ENCODE data around the gene CLCN1.

The CLCN1 gene

GRCh38 chr7:143351060-143351459 lies 35.1 kb downstream of the CLCN1 start:
- no peaks in the 10 kb centered on the region for H3K9me3 ChIP-seq (ENCODE audit: control insufficient read depth in 1 of 2, low read length in 2 of 2)
- H3K27ac ChIP-seq (ENCODE audit: low read depth, low read length), result no peak overlapping the region
- H3K4me1 ChIP-seq (ENCODE audit: control insufficient read depth in 1 of 2, insufficient read depth in 2 of 2, low read length in 2 of 2), result no peaks in the 10 kb centered on the region
- H3K27me3 ChIP-seq (ENCODE audit: control insufficient read depth in 1 of 2, insufficient read depth in 2 of 2, low read length in 2 of 2), result no peaks in the 10 kb centered on the region
- H3K9ac ChIP-seq (ENCODE audit: low read depth in 1 of 2, low read length in 2 of 2), result no peak overlapping the region
- H3K36me3 ChIP-seq (ENCODE audit: control insufficient read depth in 1 of 2, insufficient read depth in 2 of 2, low read length in 2 of 2), result no peaks in the 10 kb centered on the region
- no peak overlapping the region for H3K4me3 ChIP-seq (ENCODE audit: low read depth in 1 of 2, low read length in 2 of 2)

DNA sequence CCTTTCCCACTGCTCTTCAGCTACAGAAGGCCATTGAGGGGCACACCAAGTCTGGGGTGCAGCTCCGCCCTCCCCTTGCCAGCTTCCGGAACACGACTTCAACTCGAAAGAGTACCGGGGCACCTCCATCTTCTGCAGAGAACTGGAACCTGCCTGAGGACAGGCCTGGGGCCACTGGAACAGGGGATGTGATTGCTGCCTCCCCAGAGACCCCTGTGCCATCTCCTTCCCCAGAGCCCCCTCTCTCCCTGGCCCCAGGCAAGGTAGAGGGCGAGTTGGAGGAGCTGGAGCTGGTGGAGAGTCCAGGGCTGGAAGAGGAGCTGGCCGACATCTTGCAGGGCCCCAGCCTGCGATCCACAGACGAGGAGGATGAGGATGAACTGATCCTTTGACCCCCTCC lies 35.7 kb downstream of the CLCN1 start:
- Histone ChIP-seq H3K4me1 (ENCODE audit: control insufficient read depth in 1 of 2, insufficient read depth in 2 of 2, low read length in 2 of 2) (no peaks in the 10 kb centered on the region), H3K36me3 (ENCODE audit: control insufficient read depth in 1 of 2, insufficient read depth in 2 of 2, low read length in 2 of 2) (no peaks in the 10 kb centered on the region), H3K9ac (ENCODE audit: low read depth in 1 of 2, low read length in 2 of 2) (no peak overlapping the region), H3K27ac (ENCODE audit: low read depth, low read length) (no peak overlapping the region), H3K4me3 (ENCODE audit: low read depth in 1 of 2, low read length in 2 of 2) (no peak overlapping the region), H3K9me3 (ENCODE audit: control insufficient read depth in 1 of 2, low read length in 2 of 2) (no peaks in the 10 kb centered on the region), H3K27me3 (ENCODE audit: control insufficient read depth in 1 of 2, insufficient read depth in 2 of 2, low read length in 2 of 2) (no peaks in the 10 kb centered on the region)

- no peak overlapping the region for H3K4me3 ChIP-seq (ENCODE audit: low read depth in 1 of 2, low read length in 2 of 2)
- no peaks in the 10 kb centered on the region for H3K9me3 ChIP-seq (ENCODE audit: control insufficient read depth in 1 of 2, low read length in 2 of 2)
- H3K36me3 ChIP-seq (ENCODE audit: control insufficient read depth in 1 of 2, insufficient read depth in 2 of 2, low read length in 2 of 2), result no peaks in the 10 kb centered on the region
- no peak overlapping the region for H3K27ac ChIP-seq (ENCODE audit: low read depth, low read length)
- no peak overlapping the region for H3K9ac ChIP-seq (ENCODE audit: low read depth in 1 of 2, low read length in 2 of 2)
- H3K4me1 ChIP-seq (ENCODE audit: control insufficient read depth in 1 of 2, insufficient read depth in 2 of 2, low read length in 2 of 2), result no peaks in the 10 kb centered on the region
- no peaks in the 10 kb centered on the region for H3K27me3 ChIP-seq (ENCODE audit: control insufficient read depth in 1 of 2, insufficient read depth in 2 of 2, low read length in 2 of 2)
Measured at GRCh38 chr7:143352531-143353002, 36.7 kb downstream of the CLCN1 start.

GRCh38 chr7:143354376-143354775 lies 38.5 kb downstream of the CLCN1 start:
- Histone ChIP-seq H3K27me3 (ENCODE audit: control insufficient read depth in 1 of 2, insufficient read depth in 2 of 2, low read length in 2 of 2) (no peaks in the 10 kb centered on the region), H3K9me3 (ENCODE audit: control insufficient read depth in 1 of 2, low read length in 2 of 2) (no peaks in the 10 kb centered on the region), H3K4me3 (ENCODE audit: low read depth in 1 of 2, low read length in 2 of 2) (no peak overlapping the region)

GRCh38 chr7:143354965-143355364 lies 39.1 kb downstream of the CLCN1 start:
- H3K9ac ChIP-seq (ENCODE audit: low read depth in 1 of 2, low read length in 2 of 2), result no peak overlapping the region
- H3K27me3 ChIP-seq (ENCODE audit: control insufficient read depth in 1 of 2, insufficient read depth in 2 of 2, low read length in 2 of 2), result peaks cover 0 to 2% of the 10 kb centered on the region in 2 donors
- H3K36me3 ChIP-seq (ENCODE audit: control insufficient read depth in 1 of 2, insufficient read depth in 2 of 2, low read length in 2 of 2), result no peaks in the 10 kb centered on the region
- no peak overlapping the region for H3K27ac ChIP-seq (ENCODE audit: low read depth, low read length)
- no peaks in the 10 kb centered on the region for H3K9me3 ChIP-seq (ENCODE audit: control insufficient read depth in 1 of 2, low read length in 2 of 2)
- no peak overlapping the region for H3K4me3 ChIP-seq (ENCODE audit: low read depth in 1 of 2, low read length in 2 of 2)
- H3K4me1 ChIP-seq (ENCODE audit: control insufficient read depth in 1 of 2, insufficient read depth in 2 of 2, low read length in 2 of 2), result no peaks in the 10 kb centered on the region

More at GRCh38 chr7:143354376-143354775, 38.5 kb downstream of the CLCN1 start:
- Histone ChIP-seq H3K9ac (ENCODE audit: low read depth in 1 of 2, low read length in 2 of 2) (no peak overlapping the region), H3K36me3 (ENCODE audit: control insufficient read depth in 1 of 2, insufficient read depth in 2 of 2, low read length in 2 of 2) (no peaks in the 10 kb centered on the region), H3K27ac (ENCODE audit: low read depth, low read length) (no peak overlapping the region), H3K4me1 (ENCODE audit: control insufficient read depth in 1 of 2, insufficient read depth in 2 of 2, low read length in 2 of 2) (no peaks in the 10 kb centered on the region)

DNA sequence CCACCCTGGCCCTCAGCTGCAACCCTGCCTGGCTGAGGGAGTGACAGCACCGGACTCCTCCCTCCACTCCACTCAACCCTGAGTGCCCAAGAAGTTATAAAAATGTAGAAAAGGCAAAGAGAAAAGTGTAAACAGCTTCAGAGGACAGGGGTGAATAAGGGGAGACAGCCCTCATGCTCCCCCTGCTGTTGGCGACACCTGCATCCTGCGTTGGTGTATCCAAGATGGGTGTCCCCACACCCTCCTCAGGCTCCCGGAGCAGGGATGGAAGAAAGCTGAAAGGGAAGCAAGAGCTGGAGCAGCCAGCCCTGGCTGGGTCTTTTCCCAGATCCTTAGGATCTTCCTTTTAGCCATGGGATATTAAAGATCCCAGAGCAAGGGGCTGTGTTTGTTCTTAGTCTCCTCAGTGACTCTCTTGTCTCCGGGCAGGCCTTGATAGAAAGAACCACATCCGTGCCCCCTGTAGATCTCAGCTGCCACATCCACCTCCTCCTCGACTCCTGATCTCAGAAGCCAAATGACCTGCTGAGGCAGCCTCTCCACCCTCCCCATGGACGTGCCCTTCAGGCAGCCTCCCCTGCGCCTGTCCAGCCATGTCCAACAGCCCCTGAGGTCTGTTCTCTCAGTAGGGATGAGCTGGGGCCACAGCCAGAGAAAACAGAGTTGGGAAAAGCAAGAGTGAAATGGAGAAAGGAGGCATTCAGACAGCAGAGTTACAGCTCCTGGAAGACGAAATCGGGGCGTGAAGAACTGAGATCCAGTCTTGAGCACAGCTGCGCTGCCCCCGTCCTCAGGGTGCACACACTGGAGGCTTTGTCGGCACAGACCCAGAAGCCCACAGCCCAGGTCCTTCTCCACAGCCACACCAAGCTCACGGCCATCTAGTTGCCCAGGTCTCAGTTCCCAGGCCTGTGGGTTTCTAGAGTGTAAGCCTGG lies 39.8 kb downstream of the CLCN1 start:
- Histone ChIP-seq H3K27ac (ENCODE audit: low read depth, low read length) (no peak overlapping the region), H3K9me3 (ENCODE audit: control insufficient read depth in 1 of 2, low read length in 2 of 2) (no peaks in the 10 kb centered on the region), H3K9ac (ENCODE audit: low read depth in 1 of 2, low read length in 2 of 2) (no peak overlapping the region), H3K4me1 (ENCODE audit: control insufficient read depth in 1 of 2, insufficient read depth in 2 of 2, low read length in 2 of 2) (no peaks in the 10 kb centered on the region), H3K36me3 (ENCODE audit: control insufficient read depth in 1 of 2, insufficient read depth in 2 of 2, low read length in 2 of 2) (no peaks in the 10 kb centered on the region), H3K4me3 (ENCODE audit: low read depth in 1 of 2, low read length in 2 of 2) (no peak overlapping the region), H3K27me3 (ENCODE audit: control insufficient read depth in 1 of 2, insufficient read depth in 2 of 2, low read length in 2 of 2) (peaks cover 0 to 3% of the 10 kb centered on the region in 2 donors)

DNA sequence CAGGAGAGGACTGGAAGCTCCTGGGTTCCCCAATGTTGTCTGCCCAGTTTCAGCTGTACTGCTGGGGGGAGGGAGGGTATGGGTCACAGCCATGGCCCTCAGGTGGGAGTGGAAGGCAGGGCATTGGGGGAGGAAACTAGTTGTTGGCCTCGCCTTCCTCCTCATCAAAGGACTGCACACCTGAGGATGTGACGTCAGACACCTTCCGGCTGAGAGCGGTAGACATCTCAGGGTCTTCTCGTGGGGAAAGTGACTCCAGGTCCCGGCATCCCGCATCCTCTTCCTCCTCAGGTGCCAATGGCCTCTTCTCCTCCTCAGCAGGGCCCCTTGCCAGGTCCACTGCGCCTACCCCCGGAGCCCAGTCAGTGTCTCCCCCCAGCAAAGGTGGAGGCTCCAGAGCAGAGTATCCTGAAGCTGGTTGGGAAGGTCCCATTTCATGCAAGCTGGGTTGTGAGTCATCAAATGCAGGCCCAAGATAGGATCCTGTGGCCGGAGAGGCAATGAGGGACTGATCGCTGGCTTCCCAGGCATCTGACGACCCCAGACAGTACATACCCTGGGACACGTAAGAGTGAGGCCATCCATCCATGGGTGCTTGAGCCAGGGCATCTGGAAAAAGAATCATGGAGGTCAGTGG lies 40.6 kb downstream of the CLCN1 start:
- Histone ChIP-seq H3K9me3 (ENCODE audit: control insufficient read depth in 1 of 2, low read length in 2 of 2) (no peaks in the 10 kb centered on the region), H3K4me1 (ENCODE audit: control insufficient read depth in 1 of 2, insufficient read depth in 2 of 2, low read length in 2 of 2) (no peaks in the 10 kb centered on the region), H3K4me3 (ENCODE audit: low read depth in 1 of 2, low read length in 2 of 2) (no peak overlapping the region), H3K27ac (ENCODE audit: low read depth, low read length) (no peak overlapping the region), H3K27me3 (ENCODE audit: control insufficient read depth in 1 of 2, insufficient read depth in 2 of 2, low read length in 2 of 2) (peaks cover 0 to 3% of the 10 kb centered on the region in 2 donors), H3K9ac (ENCODE audit: low read depth in 1 of 2, low read length in 2 of 2) (no peak overlapping the region), H3K36me3 (ENCODE audit: control insufficient read depth in 1 of 2, insufficient read depth in 2 of 2, low read length in 2 of 2) (no peaks in the 10 kb centered on the region)

DNA sequence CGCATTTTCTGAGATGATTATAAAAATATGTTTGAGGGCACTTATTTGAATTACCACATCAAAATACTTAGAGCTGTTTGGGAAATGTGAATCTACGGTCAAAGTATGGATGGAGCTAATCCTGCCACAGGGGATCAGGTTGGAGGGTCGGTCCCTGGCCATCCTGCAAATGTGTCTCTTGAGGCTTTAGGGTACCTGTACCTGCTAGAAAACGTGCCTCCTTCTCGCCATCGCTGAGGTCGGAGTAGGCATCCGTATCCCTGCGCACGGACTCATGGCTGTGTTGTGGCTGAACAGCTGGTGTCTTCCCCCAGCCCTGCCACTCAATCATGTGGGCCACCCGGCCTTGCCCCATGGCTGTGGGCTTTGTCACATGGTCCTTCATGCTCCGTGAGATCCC lies 42.7 kb downstream of the CLCN1 start:
- H3K9me3 ChIP-seq (ENCODE audit: control insufficient read depth in 1 of 2, low read length in 2 of 2), result no peaks in the 10 kb centered on the region
- H3K27ac ChIP-seq (ENCODE audit: low read depth, low read length), result no peak overlapping the region
- no peaks in the 10 kb centered on the region for H3K4me1 ChIP-seq (ENCODE audit: control insufficient read depth in 1 of 2, insufficient read depth in 2 of 2, low read length in 2 of 2)
- no peak overlapping the region for H3K4me3 ChIP-seq (ENCODE audit: low read depth in 1 of 2, low read length in 2 of 2)
- H3K9ac ChIP-seq (ENCODE audit: low read depth in 1 of 2, low read length in 2 of 2), result no peak overlapping the region
- H3K36me3 ChIP-seq (ENCODE audit: control insufficient read depth in 1 of 2, insufficient read depth in 2 of 2, low read length in 2 of 2), result no peaks in the 10 kb centered on the region
- H3K27me3 ChIP-seq (ENCODE audit: control insufficient read depth in 1 of 2, insufficient read depth in 2 of 2, low read length in 2 of 2), result peaks cover 9 to 13% of the 10 kb centered on the region in 2 donors

GRCh38 chr7:143359771-143360353 lies 44.0 kb downstream of the CLCN1 start:
- H3K9ac ChIP-seq (ENCODE audit: low read depth in 1 of 2, low read length in 2 of 2), result no peak overlapping the region
- H3K4me3 ChIP-seq (ENCODE audit: low read depth in 1 of 2, low read length in 2 of 2), result no peak overlapping the region
- H3K36me3 ChIP-seq (ENCODE audit: control insufficient read depth in 1 of 2, insufficient read depth in 2 of 2, low read length in 2 of 2), result no peaks in the 10 kb centered on the region
- H3K27me3 ChIP-seq (ENCODE audit: control insufficient read depth in 1 of 2, insufficient read depth in 2 of 2, low read length in 2 of 2), result peaks cover 16% of the 10 kb centered on the region in 2 donors
- no peak overlapping the region for H3K27ac ChIP-seq (ENCODE audit: low read depth, low read length)
- no peaks in the 10 kb centered on the region for H3K4me1 ChIP-seq (ENCODE audit: control insufficient read depth in 1 of 2, insufficient read depth in 2 of 2, low read length in 2 of 2)
- no peaks in the 10 kb centered on the region for H3K9me3 ChIP-seq (ENCODE audit: control insufficient read depth in 1 of 2, low read length in 2 of 2)

Measured in duodenal mucosa (tissue), 2 donors.